ENCODE data around the gene ADGRA3.

- no peak for TF ChIP-seq CTCF (IDR thresholded peaks at IDR 0.05)
- no peak for TF ChIP-seq POLR2AphosphoS5 (IDR thresholded peaks at IDR 0.05; ENCODE audit: low read depth, low read length)
- TF ChIP-seq REST (IDR thresholded peaks at IDR 0.05; ENCODE audit: insufficient read depth in 1 of 2, low read depth in 2 of 2, low read length in 1 of 2) = no peak
Measured at GRCh38 chr4:22428441-22428840, 87.4 kb downstream of the ADGRA3 start.
